GM19025 (cell line): ENCODE results near the gene PDP2.
"Not testable (repeated sequence)": the region's sequence is repeated elsewhere in the genome, so short reads cannot be mapped to it uniquely, and the experiment has no call there.

ENCODE experiments used
- ATAC-seq: cut with Tn5 transposase; IDR thresholded peaks from one replicate; pipeline ENCODE4 v1.9.1; 2021; ENCODE audit warnings: mild to moderate bottlenecking, low read depth, moderate library complexity; ENCODE audit not compliant: unreplicated experiment

Gene PDP2

DNA sequence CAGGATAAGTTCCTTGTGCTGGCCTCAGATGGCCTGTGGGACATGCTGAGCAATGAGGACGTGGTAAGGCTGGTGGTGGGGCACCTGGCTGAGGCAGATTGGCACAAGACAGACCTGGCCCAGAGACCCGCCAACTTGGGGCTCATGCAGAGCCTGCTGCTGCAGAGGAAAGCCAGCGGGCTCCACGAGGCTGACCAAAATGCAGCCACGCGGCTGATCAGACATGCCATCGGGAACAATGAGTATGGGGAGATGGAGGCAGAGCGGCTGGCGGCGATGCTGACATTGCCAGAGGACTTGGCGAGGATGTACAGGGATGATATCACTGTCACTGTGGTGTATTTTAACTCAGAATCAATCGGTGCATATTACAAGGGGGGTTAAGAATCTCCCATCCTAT, 5.2 kb downstream of the PDP2 start:
- ATAC-seq, result no peak

DNA sequence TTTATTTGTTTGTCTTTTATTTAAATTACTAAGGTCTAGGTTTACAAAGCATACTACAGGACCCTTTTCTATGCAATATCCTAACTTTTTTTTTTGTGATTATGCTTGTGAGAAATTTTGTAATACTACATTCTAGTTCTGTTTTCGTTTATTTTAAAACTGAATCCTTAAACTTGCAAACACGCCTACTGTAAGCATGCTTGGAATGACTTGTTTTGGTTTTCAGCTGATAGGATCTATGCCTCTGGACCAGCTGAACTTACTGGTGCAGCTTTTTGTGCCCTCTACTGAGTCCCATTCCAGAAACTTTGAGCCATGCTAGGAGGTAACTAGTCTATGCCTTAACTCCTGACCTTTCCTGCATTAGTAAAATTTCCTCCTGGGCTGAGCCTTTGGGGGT, 6.0 kb downstream of the PDP2 start:
- no peak for ATAC-seq

DNA sequence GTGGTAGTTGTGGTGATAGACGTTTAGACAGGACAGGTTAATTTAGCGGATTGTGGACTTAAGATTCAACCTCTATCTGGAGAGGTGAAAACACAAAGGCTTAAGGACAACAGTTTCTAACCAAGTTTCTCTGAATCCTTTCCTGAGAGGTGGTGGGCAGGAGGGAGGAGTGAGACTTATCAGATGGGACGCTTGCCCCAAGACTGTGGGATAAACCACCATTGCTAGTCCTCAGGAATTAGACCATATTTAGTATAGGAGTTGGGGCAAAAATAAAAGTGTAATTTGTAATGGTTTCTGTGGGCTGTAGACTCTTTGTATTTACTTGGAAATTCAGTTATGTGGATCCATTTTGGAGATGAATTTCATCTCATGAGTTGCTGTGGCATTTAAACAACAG, 6.6 kb downstream of the PDP2 start:
- ATAC-seq, result no peak

DNA sequence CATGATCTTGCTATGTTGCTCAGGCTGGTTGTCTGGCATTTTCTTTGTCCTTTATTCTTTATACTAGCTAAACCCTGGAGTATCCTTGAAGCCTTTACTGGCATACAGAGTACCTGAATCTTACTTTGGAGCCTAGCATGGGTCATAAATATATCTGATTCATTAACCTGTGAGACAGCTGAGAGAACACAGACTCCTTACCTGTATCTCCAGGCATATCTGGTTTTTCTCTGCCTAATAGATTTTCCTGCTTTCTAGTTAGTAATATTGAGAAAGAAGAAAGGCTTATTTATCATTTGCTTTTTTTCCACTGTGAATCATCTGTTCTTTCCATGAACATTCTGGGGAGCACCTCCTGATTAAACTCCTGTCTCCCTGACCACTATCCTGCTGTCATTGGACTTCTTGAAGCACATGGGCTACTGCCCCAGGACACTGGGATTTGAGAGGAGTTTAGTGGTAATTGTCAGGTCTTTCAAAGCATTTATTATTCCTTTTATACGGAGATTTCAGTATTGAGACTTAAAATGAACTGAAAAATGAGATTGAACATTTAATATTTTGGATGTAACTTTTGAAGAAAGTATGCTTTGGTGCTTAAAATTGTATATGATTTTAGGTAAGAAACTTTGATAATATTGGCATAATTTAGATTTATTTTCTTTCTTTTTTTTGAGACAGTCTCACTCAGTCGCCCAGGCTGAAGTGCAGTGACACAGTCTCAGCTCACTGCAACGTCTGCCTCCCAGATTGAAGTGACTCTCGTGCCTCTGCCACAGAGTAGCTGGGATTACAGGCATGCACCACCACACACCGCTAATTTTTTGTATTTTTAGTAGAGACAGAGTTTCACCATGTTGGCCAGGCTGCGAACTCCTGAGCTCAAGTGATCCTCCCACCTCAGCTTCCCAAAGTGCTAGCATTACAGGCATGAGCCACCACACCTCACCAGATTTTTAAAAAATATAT, 8.6 kb downstream of the PDP2 start:
- no peak for ATAC-seq

DNA sequence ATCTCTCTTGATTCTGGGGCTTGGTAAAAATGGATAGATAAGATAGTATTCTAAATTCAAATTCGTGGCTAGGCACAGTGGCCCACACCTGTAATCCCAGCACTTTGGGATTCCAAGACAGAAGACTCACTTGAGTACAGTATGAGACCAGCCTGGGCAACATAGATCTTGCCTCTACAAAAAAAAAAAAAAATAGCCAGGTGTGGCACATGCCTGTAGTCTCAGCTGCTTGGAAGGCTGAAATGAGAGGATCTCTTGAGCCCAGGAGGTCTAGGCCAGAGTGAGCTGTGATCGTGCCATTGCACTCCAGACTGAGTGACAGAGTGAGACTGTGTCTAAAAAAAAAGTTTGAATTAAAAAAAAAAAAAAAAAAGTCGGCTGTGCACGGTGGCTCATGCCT, 9.3 kb downstream of the PDP2 start:
- no peak for ATAC-seq

DNA sequence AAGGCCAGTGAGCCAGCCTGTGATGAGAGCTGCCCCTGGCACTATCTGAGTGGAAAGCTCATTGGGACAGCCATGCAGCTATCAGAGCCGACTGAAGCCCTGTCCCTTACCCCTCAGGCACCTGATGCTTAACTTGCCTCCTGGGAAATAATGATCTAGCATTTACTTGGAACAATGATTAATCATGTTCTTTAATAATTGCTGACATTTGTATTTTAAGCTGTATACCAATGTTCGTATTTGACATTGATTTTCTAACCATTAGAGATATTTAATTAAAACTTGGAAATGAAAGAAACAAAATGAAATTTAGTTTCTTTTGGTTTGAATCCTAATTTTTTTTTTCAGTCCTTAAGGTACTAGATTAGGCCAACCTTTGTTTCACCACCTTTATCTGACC, 10.5 kb downstream of the PDP2 start:
- ATAC-seq, result no peak

DNA sequence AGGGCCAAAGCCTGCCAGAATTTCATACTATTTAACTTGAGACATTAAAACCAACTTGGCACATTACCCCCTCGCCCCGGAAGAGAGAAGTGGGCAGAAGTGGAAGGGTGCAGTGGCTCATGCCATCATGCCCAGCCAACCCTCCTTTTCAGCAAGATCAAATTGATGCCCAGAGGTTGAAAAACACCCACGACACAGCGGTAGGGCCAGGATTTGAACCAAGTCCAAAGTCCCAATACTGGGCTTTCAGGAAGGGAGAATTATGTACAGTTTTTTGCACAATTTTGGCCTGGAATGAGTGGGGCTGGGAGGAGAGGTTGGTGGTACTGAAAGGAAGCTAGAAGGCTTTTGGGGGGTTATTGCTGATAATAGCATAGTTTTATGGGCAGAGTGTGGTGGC, 11.0 kb downstream of the PDP2 start:
- no peak for ATAC-seq

DNA sequence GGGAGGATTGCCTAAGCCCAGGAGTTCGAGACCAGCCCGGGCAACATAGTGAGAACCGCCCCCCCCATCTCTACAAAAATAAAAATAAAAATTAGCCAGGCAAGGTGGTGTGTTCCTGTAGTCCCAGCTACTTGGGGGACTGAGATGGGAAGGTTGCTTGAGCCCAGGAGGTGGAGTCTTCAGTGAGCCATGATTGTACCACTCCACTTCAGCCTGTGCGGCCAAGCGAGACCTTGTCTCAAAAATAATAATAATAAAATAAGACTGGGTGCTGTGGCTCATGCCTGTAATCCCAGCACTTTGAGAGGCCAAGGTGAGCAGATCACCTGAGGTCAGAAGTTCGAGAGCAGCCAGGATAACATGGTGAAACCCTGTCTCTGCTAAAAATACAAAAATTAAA, 11.5 kb downstream of the PDP2 start:
- no peak for ATAC-seq

DNA sequence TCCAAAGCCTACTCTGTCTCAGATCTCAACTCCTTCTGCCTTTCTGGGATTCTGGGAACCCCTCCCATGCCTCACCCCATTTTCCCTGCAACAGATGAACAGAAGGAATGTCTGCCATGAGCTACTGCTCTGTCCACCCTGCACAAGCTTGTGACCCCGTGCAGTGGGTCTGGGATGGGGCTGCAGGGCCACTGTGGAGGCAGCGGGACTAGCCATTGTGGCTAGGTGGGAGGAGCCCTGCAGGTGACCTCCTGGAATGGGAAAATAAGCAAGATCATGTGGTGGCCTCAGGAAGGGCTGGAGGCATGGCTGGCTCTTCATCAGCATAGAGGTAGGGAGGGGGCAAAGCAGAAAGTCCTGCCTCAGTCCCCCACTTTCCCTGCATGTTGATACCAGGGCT, 13.7 kb downstream of the PDP2 start:
- ATAC-seq, result no peak

DNA sequence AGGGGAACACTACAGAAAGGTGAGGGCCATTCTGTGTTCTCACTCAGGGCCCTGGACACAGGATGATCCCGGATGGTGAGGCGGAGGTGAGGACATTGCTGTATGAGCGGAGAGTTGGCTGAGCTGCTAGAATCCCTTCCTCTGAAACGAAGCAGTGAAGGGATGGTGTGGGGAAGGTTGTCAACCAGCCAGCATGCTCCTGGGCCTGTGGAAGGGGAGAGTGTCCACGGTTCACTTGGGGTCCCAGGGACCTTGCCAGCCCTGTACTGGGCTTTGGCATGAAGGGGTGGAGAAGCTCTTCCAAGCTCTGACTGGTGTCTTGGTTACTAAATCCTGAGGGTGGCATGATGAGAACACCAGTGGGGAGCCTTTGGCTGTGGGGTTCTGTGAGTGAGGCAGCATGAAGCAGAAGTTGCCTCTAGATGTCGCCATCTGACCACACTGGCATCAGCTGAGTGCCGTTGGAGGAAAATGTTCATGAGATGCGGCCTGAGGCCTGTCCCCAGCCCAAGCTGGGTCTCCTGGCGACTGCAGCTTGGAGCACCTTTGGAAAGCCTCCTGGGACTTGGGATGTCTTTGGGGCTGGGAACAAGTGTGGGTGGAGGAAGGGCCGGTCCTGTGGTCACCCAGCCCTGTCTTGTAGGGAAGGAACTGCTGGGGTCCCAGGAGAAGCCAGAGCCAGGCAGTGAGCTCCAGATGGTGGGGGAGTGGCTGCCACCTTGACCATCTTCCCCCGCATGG, 14.8 kb downstream of the PDP2 start:
- ATAC-seq, result no peak

DNA sequence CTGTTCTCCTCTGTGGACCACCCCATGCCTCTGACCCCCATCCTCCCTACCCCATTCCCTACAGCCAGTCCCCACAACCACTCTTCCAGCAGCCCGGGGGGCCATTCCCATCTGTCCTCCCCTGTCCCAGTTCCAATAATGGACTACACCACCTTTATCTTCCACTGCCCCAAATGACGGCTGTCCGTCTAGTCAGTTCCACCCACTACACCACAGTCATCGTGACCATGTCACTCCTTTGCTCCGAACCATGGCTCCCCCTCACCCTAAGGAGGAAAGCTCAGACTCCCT, 15.3 kb downstream of the PDP2 start:
- no peak for ATAC-seq

DNA sequence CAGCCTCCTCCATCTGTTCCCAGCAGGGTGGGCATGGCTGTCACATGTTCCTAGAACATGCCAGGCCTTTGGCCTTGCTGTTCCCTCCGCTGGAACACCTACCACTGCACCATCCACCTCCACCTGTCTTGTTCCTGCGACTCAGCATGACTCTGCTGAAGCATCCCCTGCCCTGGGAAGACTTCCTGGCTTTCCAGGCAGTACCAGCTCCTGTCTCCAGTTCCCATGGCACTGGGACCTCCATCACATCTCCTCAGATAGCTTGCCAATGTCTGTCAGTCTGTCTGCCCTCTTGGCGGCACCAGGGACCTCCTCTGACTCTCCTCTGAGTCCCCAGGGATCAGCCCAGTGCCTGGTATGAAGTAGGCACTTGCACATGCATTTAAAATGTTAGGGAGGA, 15.7 kb downstream of the PDP2 start:
- no peak for ATAC-seq

DNA sequence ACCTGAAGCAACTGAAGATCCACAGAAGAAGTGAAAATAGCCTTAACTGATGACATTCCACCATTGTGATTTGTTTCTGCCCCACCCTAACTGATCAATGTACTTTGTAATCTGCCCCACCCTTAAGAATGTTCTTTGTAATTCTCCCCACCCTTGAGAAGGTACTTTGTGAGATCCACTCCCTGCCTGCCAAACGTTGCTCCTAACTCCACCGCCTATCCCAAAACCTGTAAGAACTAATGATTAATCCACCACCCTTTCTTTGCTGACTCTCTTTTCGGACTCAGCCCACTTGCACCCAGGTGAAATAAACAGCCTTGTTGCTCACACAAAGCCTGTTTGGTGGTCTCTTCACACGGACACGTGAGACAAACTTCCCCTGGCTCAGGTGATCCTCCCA, 16.4 kb downstream of the PDP2 start:
- ATAC-seq, result not testable (repeated sequence)

DNA sequence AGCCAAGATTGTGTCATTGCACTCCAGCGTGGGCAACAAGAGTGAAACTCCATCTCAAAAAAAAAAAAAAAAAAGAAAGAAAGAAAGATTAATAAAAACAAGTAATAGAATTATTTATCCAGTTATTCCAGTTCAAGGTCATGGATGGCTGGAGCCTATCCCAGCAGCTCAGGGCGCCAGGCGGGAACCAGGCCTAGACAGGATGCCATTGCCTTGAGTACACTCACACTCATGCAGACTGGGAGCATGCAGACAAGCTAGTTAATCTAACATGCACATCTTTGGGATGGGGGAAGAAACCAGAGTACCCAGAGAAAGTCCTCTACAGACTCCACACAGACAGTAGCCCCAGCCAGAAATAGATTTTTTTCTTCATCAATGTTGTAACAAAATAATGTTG, 17.9 kb downstream of the PDP2 start:
- ATAC-seq, result no peak

DNA sequence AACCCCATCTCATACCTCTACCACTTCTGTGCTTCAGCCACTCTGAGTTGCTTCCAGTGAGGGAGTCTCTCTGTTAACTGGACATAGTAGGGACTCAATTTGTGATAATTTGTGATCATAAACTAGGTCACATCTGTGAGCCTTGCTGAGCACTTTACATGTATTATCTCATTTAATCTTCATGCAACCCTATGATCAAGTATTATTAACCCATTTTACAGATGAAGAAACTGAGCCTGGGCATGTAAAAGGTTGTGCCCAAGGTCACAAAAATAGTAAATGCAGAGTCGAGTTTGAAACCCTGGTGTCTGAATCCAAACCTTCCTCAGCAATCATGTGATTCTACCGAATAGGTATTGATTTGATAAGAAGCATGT, 18.6 kb downstream of the PDP2 start:
- ATAC-seq, result no peak

DNA sequence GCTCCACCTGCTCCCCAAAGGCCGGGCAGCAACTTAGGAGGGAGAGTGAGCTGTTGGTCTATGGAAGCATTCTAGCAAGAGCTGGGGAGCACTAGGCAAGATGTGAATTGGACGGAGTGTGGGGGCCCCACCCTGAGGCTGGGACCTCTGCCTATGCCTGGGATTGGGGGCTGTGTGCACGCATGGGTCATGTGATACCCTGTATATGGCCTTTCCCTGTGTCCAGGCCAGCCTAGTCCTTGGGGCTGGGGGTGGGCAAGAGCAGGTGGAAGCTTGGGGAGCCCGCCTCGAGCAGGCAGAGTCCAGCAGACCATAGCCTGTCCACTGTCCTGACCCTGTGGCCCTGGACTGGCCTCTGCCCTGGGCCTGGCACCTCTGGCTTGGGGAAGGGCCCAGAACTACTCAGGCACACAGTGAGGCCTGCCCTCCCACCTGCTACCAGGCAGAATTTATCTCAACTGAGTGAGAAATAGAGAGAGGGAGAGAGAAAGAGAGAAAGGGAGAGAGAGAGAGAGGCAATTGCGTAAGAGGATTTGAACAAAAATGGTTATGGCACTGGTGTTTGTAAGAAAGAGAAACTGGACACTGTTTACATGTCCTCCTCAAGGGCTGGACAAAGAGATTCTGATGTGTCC, 19.1 kb downstream of the PDP2 start:
- ATAC-seq, result no peak

DNA sequence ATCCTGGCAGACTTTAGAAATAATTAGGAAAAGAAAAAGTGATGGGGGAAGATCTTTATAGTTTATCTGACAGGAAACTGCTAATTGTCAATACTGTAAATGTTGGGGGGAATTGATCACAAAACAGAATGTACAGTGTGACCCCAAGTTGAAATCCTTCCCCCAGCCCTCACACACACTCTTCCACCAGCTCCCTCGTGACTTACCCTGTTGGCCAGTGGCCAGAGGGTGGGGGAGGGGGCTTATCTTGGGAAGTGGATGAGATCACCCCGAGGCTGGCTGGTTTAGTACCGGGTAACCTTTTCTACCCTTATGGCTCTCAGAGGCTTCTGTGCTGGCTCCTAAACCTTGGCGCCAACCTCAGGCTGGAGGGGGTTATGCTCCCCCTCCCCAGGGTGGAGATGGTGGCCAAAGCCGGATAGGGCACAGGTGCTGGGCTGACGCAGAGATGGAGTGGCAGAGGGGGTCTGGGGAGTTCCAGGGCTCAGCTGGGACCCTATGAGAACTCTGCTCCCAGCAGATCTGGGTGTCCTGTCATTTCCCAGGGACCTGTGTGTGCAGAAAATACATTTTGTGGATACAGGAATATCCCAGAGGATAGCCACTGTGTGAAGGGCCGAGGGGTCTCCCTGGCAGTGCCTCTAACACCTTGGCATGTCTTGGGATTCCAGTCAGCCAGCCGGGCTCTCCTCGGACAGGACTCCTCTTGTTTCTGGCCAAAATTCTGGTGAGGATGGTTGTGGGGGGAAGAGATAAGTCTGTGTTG, 19.8 kb downstream of the PDP2 start:
- no peak for ATAC-seq

DNA sequence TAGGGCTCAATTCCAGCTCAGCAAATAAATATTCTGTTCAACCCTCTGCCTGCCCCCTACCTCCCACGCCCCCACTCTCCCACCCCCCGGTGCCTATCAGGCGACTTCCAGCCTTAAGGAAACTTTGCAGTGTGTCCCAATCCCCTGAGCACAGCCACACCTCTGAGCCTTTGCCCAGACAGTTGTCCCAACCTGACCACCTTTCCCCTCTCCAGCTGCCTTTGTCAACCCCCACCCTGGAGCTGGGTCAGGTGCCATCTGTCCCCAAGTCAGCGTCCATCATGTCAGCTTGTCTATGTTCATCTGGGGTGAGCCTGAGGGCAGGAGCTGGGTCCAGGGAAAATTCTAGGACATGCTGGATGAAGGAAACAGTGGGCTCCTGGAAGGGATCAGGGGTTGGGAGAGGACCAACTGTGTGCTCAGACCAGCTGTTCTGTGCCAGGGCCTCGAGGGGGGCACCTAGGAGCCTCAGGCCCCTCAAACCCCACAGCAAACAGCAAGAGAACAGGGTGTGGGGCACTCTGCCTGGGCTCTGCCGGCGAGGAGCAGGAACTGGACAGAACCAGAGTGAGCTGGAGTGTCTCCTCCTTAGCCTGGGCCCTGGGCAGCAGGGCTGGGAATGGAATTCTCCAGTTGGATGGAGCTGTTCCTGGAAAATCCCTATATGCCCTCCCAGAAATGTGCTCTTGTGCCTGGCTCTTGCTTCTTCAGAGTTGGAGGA, 20.6 kb downstream of the PDP2 start:
- ATAC-seq, result no peak

DNA sequence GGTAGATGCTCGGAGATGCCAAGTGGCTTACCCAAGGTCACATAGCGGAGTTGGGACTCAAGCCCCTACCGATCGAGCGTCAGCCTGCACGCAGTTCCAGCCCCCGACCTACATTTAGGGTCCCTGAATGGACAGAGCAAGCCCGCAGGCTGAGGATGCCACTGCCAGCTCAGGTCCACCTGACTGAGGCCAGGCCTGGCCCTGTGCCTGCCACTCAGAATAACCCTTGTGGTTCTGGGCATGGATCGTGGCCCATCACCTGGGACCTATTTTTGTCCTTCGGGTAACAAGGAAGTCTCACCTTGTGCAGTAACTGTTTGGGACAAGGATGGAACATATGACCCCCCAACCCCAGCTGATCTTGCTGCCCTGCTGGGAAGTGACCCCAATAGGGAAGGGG, 21.3 kb downstream of the PDP2 start:
- ATAC-seq, result no peak
